Upper lobe of right lung (tissue), 1 donor: Measurements from ENCODE around the gene ZNF362. TPM values are rescaled to one million over a fixed set of nuclear protein-coding genes. Genes with fewer than 3 reads are reported as not detected.
A peak's percentile ranks its signal among the peaks of the same experiment; 100 is the strongest.

Source experiments
- ATAC-seq: fragments of 200-7000 bp; cut with Tn5 transposase; one replicate; pipeline ENCODE4 v1.9.1; 2020; ENCODE audit warnings: mild to moderate bottlenecking, moderate library complexity
- DNase-seq: peaks from one replicate; pipeline ENCODE4 v3.0.0-alpha.2; 2020
- H3K27ac ChIP-seq: fragments of 200-600 bp; one replicate; pipeline ENCODE4 v1.8.0; 2022
- H3K27me3 ChIP-seq: fragments of 200-600 bp; one replicate; pipeline ENCODE4 v1.8.0; 2022; ENCODE audit warnings: mild to moderate bottlenecking
- H3K36me3 ChIP-seq: fragments of 200-600 bp; one replicate; pipeline ENCODE4 v1.8.0; 2022
- H3K4me1 ChIP-seq: fragments of 200-600 bp; one replicate; pipeline ENCODE4 v1.8.0; 2022
- H3K4me3 ChIP-seq: fragments of 200-600 bp; one replicate; pipeline ENCODE4 v1.8.0; 2022; ENCODE audit warnings: mild to moderate bottlenecking
- H3K9me3 ChIP-seq: fragments of 200-600 bp; one replicate; pipeline ENCODE4 v1.8.0; 2022
- intact Hi-C: fragments of 100-400 bp; cut with DNase I; formaldehyde crosslinking; loops from one replicate; pipeline ENCODE4 v1.11.0; 2022
- total RNA-seq: library from RNA; stranded (reverse); fragmentation: NEBNext Ultra II Directional; extraction: Animal tissue kit (Norgen Biotek cat#: 25700); gene quantifications from one replicate; pipeline ENCODE4 v1.2.1, GENCODE V29; 2021
- TF ChIP-seq, protein P1 (sequence below): fragments of 200-600 bp; IDR thresholded peaks from one replicate; pipeline ENCODE4 v1.8.0; 2022; ENCODE audit warnings: antibody characterized with exemption
- donor health status: DM: no; HTN: yes; CAD: no; lungs with severe emphysema.

The ZNF362 gene
- total RNA-seq, 1 donor from 2014 or later = 31.8 TPM

DNA sequence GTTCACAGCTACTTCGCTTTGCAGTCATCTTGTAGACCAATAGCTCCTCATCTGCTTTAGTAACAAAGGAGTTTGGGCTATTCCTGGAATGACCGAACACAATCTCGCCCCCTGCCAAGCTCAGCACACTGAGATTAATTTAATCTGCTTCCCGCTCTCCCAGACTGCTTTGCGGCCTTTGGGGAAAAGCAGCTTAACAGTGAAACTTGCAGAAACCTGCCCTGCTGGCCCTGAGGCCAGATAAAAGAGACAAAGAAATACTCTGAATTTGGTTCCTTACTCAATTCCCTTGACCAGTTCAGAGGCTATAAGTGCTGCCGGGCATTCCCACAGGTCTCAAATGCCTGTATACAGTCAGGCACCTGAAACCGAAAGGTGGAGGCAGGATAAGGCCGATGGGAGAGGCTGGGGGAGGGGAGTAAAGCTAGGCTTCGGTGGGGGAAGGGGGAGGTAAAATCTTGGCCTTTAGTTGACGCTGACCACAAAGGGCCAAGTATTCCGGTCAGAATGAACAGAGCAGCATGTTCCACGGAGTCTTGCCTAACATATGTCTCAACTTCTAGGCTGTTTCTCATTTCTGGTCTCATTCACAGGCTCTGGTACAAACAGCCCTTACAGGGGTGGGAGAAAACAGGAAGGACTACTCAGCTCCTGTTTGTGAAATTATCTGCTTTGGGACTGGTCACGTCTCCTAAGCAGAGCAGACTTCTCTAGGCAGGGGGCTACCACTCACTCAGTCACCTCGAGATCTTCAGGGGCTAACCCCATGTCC, 82.3 kb downstream of the ZNF362 start:
- intact Hi-C loops = no loop called here
- Histone ChIP-seq H3K9me3 (no peaks in the 10 kb centered on the region), H3K27me3 (no peaks in the 10 kb centered on the region), H3K27ac (peak overlapping the region; percentile 90), H3K4me1 (peaks cover 97% of the 10 kb centered on the region), H3K36me3 (peaks cover 15% of the 10 kb centered on the region), H3K4me3 (peak overlapping the region; percentile 6)
- ATAC-seq (peak; percentile 78), DNase-seq (no peak)
- TF ChIP-seq, protein P1, sequence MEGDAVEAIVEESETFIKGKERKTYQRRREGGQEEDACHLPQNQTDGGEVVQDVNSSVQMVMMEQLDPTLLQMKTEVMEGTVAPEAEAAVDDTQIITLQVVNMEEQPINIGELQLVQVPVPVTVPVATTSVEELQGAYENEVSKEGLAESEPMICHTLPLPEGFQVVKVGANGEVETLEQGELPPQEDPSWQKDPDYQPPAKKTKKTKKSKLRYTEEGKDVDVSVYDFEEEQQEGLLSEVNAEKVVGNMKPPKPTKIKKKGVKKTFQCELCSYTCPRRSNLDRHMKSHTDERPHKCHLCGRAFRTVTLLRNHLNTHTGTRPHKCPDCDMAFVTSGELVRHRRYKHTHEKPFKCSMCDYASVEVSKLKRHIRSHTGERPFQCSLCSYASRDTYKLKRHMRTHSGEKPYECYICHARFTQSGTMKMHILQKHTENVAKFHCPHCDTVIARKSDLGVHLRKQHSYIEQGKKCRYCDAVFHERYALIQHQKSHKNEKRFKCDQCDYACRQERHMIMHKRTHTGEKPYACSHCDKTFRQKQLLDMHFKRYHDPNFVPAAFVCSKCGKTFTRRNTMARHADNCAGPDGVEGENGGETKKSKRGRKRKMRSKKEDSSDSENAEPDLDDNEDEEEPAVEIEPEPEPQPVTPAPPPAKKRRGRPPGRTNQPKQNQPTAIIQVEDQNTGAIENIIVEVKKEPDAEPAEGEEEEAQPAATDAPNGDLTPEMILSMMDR = no peak

DNA sequence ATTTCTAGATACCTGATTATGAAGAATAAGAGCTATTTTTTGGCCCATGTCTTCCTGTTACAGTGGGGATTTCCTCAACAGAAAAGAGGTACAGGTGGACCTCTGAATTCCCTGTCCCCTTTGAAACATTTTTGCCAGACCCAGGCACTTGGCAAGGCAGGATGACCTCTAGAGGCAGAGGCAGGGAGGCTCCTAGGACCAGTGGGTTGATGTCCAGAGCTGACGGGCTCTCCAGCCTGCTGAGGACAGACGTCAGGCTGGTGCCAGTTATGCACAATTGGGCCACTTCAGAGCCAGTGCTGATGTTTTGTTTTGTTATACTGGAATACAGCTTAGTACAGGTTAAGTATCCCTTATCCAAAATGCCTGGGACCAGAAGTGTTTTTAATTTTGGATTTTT, 83.1 kb downstream of the ZNF362 start:
- H3K27ac ChIP-seq = peak overlapping the region; percentile 90
- no peaks in the 10 kb centered on the region for H3K27me3 ChIP-seq
- peaks cover 8% of the 10 kb centered on the region for H3K36me3 ChIP-seq
- H3K4me1 ChIP-seq = peaks cover 97% of the 10 kb centered on the region
- DNase-seq (no peak), ATAC-seq (peak; percentile 18)
- intact Hi-C loops = no loop called here
- H3K4me3 ChIP-seq = peak overlapping the region; percentile 6
- no peaks in the 10 kb centered on the region for H3K9me3 ChIP-seq
- TF ChIP-seq, protein P1 = peak; percentile 26

DNA sequence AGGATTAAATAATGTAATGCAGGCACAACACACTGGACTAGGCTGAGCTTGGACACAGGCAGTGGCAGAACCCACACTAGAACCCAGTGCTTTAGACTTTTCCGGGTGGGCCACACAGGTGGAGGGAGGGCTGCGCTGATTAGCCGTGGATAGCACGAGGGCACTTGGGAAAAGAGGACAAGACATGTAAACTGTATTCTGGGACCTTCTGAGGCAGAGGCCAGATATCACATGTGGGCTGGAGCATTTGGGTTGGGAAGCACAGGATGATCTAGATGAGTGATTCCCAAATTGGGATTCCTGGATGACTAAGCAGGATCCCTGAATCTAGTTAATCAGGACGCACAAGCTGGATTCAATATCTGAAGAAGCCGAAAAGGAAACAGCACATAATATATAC, 84.9 kb downstream of the ZNF362 start:
- TF ChIP-seq, protein P1 = no peak
- Histone ChIP-seq H3K36me3 (peaks cover 11% of the 10 kb centered on the region), H3K4me3 (no peak overlapping the region), H3K9me3 (no peaks in the 10 kb centered on the region), H3K27me3 (no peaks in the 10 kb centered on the region), H3K4me1 (peaks cover 100% of the 10 kb centered on the region), H3K27ac (peak overlapping the region; percentile 90)
- intact Hi-C loops = no loop called here
- no peak for DNase-seq
- ATAC-seq = no peak

DNA sequence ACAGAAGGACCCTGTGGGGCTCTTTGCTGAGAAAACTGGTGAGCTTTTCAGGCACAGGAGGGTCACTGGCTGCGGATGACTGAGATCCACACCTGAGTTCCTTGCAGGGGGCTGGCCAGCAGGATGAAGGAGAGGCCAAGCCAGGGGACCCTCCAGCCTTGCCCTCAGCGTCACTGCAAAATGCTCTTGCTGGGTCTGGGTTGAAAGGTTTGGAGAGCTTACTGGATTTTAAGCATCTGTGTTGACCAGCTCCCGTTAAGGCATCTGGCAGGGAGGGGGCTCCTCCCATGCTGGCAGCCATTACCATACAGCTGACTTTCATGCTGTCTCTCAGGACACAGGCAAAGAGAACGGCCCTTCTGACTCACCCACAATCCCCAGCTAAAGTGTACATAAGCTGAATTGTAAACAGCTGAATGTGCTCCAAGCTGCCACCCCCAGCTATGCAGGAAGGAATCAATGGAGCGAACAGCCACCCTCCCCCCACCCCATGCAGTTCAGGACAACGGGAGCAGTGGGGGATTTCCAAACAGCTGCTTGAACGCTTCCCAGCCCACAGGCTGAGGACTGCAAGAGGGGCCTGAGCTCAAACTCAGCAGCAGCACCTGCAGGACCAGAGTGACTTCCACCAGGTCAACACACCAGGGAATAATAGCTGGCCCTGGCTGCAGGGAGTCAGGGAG, 85.9 kb downstream of the ZNF362 start:
- intact Hi-C loops = no loop called here
- H3K27me3 ChIP-seq = no peaks in the 10 kb centered on the region
- TF ChIP-seq, protein P1 = no peak
- H3K4me1 ChIP-seq = peaks cover 100% of the 10 kb centered on the region
- ATAC-seq (peak; percentile 68), DNase-seq (no peak)
- no peaks in the 10 kb centered on the region for H3K9me3 ChIP-seq
- H3K27ac ChIP-seq = peak overlapping the region; percentile 90
- no peak overlapping the region for H3K4me3 ChIP-seq
- H3K36me3 ChIP-seq = peaks cover 11% of the 10 kb centered on the region

DNA sequence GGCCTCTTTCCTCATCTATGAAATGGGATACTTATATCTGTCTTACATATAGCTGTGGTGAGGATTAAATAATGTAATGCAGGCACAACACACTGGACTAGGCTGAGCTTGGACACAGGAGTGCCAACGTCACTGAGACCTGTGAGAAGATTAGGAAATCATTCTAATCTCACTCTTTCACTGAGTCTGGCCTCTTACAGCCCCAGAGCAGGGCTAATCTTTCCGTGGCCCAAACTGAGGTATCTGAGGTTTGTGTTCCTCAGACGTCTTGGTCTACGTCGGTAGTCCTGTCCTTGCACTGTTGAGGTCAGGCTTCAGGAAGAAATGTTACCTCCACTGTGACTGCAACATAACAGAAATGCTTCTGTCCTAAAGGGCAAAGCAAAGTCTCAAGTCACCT, 87.2 kb downstream of the ZNF362 start:
- TF ChIP-seq, protein P1 = no peak
- Histone ChIP-seq H3K27ac (peak overlapping the region; percentile 40), H3K4me3 (no peak overlapping the region), H3K36me3 (peaks cover 11% of the 10 kb centered on the region), H3K27me3 (no peaks in the 10 kb centered on the region), H3K4me1 (peaks cover 100% of the 10 kb centered on the region), H3K9me3 (no peaks in the 10 kb centered on the region)
- DNase-seq (no peak), ATAC-seq (peak; percentile 1)
- intact Hi-C loops = no loop called here
